Measurements from ENCODE around the gene C3. TPM values are rescaled to one million over a fixed set of nuclear protein-coding genes. Genes with fewer than 3 reads are reported as not detected.
A peak's percentile ranks its signal among the peaks of the same experiment; 100 is the strongest.

Gene C3
- total and polyA plus RNA-seq, 2 of the 13 experiments (the other 11 are each of a cell fraction or from before 2014, with no cell fraction given) = 1,455 to 6,272 TPM

DNA sequence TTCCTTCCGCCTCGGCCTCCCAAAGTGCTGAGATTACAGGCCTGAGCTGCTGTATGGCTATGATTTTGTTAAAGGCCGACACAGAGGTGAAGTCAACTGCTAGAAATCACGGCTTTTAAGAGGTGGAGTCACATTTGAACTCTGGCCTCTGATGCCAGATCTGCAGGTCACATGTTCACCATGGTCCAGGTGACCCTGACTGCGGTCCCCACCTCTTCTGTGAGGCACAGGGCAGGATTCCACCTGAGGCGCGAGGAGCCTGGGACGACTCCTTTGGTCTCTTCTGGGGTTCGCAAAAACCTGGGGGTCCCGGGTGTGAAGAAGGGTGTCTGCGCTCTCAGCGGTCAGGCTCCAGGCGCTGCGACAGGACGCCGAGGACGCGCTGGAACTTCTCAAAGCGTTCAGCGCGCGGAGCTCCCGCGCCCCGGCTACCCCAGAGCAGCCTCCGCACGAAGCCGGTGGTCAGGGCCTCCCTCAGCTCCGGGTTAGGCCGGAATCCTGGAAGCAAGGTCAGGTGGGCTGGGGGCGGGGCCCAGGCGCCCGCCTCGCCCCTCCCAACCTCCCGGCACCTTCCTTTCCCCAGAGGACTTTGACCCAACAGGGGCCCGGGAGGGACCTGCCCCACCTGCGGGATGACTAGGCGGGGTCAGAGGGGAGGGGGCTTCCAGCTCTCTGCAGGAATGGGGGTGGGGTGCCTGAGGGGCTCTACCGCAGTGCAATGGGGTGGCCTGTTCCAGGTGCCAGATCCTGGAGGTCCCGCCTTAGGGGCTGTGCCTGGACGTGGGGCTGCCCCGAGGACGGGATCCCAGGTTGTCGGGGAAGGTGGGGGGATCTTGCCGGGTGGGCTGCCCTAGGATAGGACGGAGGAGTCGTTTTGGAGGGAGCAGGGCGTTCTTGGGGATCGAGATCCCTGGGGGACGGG, 32.1 kb upstream of the C3 start (continued):
- TF ChIP-seq, protein P1, sequence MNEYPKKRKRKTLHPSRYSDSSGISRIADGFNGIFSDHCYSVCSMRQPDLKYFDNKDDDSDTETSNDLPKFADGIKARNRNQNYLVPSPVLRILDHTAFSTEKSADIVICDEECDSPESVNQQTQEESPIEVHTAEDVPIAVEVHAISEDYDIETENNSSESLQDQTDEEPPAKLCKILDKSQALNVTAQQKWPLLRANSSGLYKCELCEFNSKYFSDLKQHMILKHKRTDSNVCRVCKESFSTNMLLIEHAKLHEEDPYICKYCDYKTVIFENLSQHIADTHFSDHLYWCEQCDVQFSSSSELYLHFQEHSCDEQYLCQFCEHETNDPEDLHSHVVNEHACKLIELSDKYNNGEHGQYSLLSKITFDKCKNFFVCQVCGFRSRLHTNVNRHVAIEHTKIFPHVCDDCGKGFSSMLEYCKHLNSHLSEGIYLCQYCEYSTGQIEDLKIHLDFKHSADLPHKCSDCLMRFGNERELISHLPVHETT (CRISPR knock-in tag; conservative IDR thresholded peaks at IDR 0.05) = 0 out of 2 replicates have a peak, but pooled peaks have one; percentile 59
- TF ChIP-seq MEIS1 (CRISPR knock-in tag; IDR thresholded peaks at IDR 0.05; ENCODE audit: borderline replicate concordance) = no peak; the same call in 1 of the 2 replicates
- TF ChIP-seq PITX1 (CRISPR knock-in tag; IDR thresholded peaks at IDR 0.05) = peak; percentile 44; the same call in 1 of the 2 replicates
- no peak for TF ChIP-seq ZNF644 (CRISPR knock-in tag; IDR thresholded peaks at IDR 0.05; ENCODE audit: low read depth)
- TF ChIP-seq, protein P2, sequence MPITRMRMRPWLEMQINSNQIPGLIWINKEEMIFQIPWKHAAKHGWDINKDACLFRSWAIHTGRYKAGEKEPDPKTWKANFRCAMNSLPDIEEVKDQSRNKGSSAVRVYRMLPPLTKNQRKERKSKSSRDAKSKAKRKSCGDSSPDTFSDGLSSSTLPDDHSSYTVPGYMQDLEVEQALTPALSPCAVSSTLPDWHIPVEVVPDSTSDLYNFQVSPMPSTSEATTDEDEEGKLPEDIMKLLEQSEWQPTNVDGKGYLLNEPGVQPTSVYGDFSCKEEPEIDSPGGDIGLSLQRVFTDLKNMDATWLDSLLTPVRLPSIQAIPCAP (CRISPR knock-in tag; IDR thresholded peaks at IDR 0.05; ENCODE audit: low read depth) = no peak
- 0 out of 2 replicates have a peak, but pooled peaks have one; percentile 29 for TF ChIP-seq ATF2 (CRISPR knock-in tag; IDR thresholded peaks at IDR 0.05)
- no peak for TF ChIP-seq NONO (IDR thresholded peaks at IDR 0.05)
- peak; percentile 41; the same call in 1 of the 2 replicates for TF ChIP-seq NONO (CRISPR knock-in tag; conservative IDR thresholded peaks at IDR 0.05)
- peak; percentile 71 for TF ChIP-seq SPEN (CRISPR knock-in tag; IDR thresholded peaks at IDR 0.05; ENCODE audit: low read depth)
- peak; percentile 49; the same call in 1 of the 2 replicates for TF ChIP-seq GATAD2A (CRISPR knock-in tag; IDR thresholded peaks at IDR 0.05)
- TF ChIP-seq AGO2 (optimal IDR thresholded peaks at IDR 0.05; ENCODE audit: low read depth, low read length) = peak; percentile 88
- TF ChIP-seq, protein P3, sequence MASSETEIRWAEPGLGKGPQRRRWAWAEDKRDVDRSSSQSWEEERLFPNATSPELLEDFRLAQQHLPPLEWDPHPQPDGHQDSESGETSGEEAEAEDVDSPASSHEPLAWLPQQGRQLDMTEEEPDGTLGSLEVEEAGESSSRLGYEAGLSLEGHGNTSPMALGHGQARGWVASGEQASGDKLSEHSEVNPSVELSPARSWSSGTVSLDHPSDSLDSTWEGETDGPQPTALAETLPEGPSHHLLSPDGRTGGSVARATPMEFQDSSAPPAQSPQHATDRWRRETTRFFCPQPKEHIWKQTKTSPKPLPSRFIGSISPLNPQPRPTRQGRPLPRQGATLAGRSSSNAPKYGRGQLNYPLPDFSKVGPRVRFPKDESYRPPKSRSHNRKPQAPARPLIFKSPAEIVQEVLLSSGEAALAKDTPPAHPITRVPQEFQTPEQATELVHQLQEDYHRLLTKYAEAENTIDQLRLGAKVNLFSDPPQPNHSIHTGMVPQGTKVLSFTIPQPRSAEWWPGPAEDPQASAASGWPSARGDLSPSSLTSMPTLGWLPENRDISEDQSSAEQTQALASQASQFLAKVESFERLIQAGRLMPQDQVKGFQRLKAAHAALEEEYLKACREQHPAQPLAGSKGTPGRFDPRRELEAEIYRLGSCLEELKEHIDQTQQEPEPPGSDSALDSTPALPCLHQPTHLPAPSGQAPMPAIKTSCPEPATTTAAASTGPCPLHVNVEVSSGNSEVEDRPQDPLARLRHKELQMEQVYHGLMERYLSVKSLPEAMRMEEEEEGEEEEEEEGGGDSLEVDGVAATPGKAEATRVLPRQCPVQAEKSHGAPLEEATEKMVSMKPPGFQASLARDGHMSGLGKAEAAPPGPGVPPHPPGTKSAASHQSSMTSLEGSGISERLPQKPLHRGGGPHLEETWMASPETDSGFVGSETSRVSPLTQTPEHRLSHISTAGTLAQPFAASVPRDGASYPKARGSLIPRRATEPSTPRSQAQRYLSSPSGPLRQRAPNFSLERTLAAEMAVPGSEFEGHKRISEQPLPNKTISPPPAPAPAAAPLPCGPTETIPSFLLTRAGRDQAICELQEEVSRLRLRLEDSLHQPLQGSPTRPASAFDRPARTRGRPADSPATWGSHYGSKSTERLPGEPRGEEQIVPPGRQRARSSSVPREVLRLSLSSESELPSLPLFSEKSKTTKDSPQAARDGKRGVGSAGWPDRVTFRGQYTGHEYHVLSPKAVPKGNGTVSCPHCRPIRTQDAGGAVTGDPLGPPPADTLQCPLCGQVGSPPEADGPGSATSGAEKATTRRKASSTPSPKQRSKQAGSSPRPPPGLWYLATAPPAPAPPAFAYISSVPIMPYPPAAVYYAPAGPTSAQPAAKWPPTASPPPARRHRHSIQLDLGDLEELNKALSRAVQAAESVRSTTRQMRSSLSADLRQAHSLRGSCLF (CRISPR knock-in tag; IDR thresholded peaks at IDR 0.05; ENCODE audit: borderline replicate concordance) = 0 out of 2 replicates have a peak, but pooled peaks have one; percentile 32
- no peak for TF ChIP-seq XRCC5 (optimal IDR thresholded peaks at IDR 0.05; ENCODE audit: low read length)
- no peak for TF ChIP-seq PRDM10 (CRISPR knock-in tag; IDR thresholded peaks at IDR 0.05; ENCODE audit: low read depth)
- TF ChIP-seq HIVEP1 (CRISPR knock-in tag; IDR thresholded peaks at IDR 0.05) = peak; percentile 90
- TF ChIP-seq HOXA5 (CRISPR knock-in tag; IDR thresholded peaks at IDR 0.05) = no peak; the same call in 1 of the 2 replicates
